8988T (cell line): Measurements from ENCODE around the gene CDC7.

ENCODE experiments used
- DNase-seq: peaks from one replicate; pipeline ENCODE4 v3.0.0; 2011

CDC7 gene

GRCh38 chr1:91549041-91549735, 48.5 kb downstream of the CDC7 start:
- no peak for DNase-seq

GRCh38 chr1:91550961-91551360, 50.3 kb downstream of the CDC7 start:
- no peak for DNase-seq

- no peak for DNase-seq
These were observed 51.4 kb downstream of the CDC7 start for GRCh38 chr1:91552091-91552490.

GRCh38 chr1:91552596-91552995, 51.9 kb downstream of the CDC7 start:
- DNase-seq = no peak

- no peak for DNase-seq
These were observed 52.5 kb downstream of the CDC7 start for GRCh38 chr1:91553177-91553591.

GRCh38 chr1:91555074-91555730, 54.6 kb downstream of the CDC7 start:
- DNase-seq = no peak

GRCh38 chr1:91555821-91556531, 55.3 kb downstream of the CDC7 start:
- DNase-seq = no peak

GRCh38 chr1:91556556-91556955, 55.9 kb downstream of the CDC7 start:
- no peak for DNase-seq

- no peak for DNase-seq
These were observed 56.5 kb downstream of the CDC7 start for GRCh38 chr1:91557039-91557690.

- no peak for DNase-seq
These were observed 57.2 kb downstream of the CDC7 start for GRCh38 chr1:91557826-91558225.

- no peak for DNase-seq
These were observed 58.5 kb downstream of the CDC7 start for GRCh38 chr1:91559046-91559750.

- no peak for DNase-seq
These were observed 59.4 kb downstream of the CDC7 start for GRCh38 chr1:91559838-91560565.

GRCh38 chr1:91564888-91565701, 64.4 kb downstream of the CDC7 start:
- no peak for DNase-seq

GRCh38 chr1:91567583-91567982, 66.9 kb downstream of the CDC7 start:
- no peak for DNase-seq

GRCh38 chr1:91568261-91568660, 67.6 kb downstream of the CDC7 start:
- no peak for DNase-seq

GRCh38 chr1:91569411-91570119, 68.9 kb downstream of the CDC7 start:
- DNase-seq = no peak

- DNase-seq = no peak
These were observed 69.4 kb downstream of the CDC7 start for GRCh38 chr1:91570120-91570448.

GRCh38 chr1:91572044-91572443, 71.4 kb downstream of the CDC7 start:
- no peak for DNase-seq
